HAP-1 (cell line): ENCODE data around the gene PRSS27.
"Not testable (repeated sequence)": the region's sequence is repeated elsewhere in the genome, so short reads cannot be mapped to it uniquely, and the experiment has no call there.

Source experiments
- DNase-seq, 2 experiments: peaks; one replicate each; pipeline ENCODE4 v3.0.0-alpha.2; 2016 to 2020; ENCODE audit warnings: low spot score in 2 of 2
- H3K27me3 ChIP-seq: fragments of 250-450 bp; sonication (Bioruptor Pico); 2 replicates; pipeline ENCODE4 v1.5.1; 2020; ENCODE audit warnings: low read depth, mild to moderate bottlenecking, moderate library complexity
- H3K36me3 ChIP-seq: fragments of 250-450 bp; sonication (Bioruptor Pico); replicated peaks from 2 replicates; pipeline ENCODE4 v1.5.1; 2020; ENCODE audit warnings: mild to moderate bottlenecking
- H3K4me1 ChIP-seq: fragments of 250-450 bp; sonication (Bioruptor Pico); 2 replicates; pipeline ENCODE4 v1.5.1; 2020; ENCODE audit warnings: mild to moderate bottlenecking
- H3K4me3 ChIP-seq: fragments of 250-450 bp; sonication (Bioruptor Pico); 2 replicates; pipeline ENCODE4 v1.5.1; 2020; ENCODE audit warnings: mild to moderate bottlenecking, moderate library complexity
- H3K9me3 ChIP-seq: fragments of 250-450 bp; sonication (Bioruptor Pico); 2 replicates; pipeline ENCODE4 v1.5.1; 2020; ENCODE audit warnings: mild to moderate bottlenecking, moderate library complexity
- in situ Hi-C: fragments of 300-500 bp; cut with MboI; formaldehyde crosslinking; loops from 3 replicates; pipeline ENCODE4 v1.14.3; 2020; ENCODE audit warnings: low sequenced_read_pairs, inconsistent platforms, mixed read lengths

PRSS27 gene

DNA sequence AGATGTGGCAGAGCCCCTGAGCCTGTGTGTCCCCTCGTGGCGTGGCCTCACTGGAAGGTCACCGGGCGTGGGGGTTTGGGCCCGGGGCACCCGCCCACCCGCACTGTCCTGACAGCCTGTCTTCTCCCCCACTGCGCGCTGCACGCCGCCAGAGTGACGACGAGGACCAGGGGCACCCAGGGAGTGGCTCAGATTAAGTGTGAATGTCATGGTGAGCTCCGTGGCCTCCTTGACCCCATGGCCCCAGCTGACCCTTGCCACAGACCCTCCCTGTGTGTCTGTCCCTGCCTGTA lies 15.1 kb downstream of the PRSS27 start:
- H3K27me3 ChIP-seq = no peaks in the 10 kb centered on the region
- in situ Hi-C loops = no loop called here
- no peaks in the 10 kb centered on the region for H3K4me1 ChIP-seq
- H3K4me3 ChIP-seq = no peak overlapping the region
- H3K36me3 ChIP-seq = peaks cover 31% of the 10 kb centered on the region
- no peaks in the 10 kb centered on the region for H3K9me3 ChIP-seq
- no peak for DNase-seq

DNA sequence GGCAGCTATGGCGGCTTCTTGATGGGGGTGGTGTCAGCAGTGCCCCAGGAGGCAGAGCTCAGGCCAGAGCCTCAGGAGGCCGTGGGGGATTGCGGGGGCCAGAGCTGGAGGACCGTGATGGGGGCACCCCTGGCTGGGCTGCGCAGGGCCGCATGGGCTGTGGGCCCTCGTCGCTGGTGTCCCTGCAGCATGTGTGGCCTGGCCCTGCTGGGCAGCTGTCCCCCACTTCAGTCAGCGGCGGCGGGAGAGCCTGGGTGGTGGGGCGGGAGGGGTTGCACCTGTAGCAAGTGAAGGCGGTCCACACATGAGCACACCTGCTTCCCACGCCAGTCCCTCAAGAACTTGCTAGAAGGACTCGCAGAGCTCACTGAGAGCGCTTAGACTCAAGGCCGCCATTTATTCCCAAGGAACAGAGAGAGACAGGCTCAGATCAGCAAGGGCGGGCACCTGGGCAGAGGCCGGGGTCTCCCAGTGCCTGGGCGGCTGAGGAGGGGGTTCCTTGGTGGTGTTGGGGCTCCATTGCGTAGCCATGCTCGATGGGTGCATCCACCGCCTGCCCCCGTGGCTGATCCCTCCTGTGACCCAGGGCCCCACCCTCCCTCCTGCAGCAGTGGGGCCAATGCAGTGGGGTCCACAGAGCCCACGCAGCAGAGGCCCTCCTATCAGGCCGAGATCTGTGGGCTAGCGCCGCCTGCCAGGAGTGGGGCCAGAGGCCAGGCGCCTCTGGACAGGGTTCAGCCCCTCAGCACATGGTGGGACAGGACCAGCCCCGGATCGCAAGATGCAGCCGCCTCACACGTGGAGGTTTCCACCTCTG lies 15.7 kb downstream of the PRSS27 start:
- DNase-seq = no peak
- Histone ChIP-seq H3K9me3 (no peaks in the 10 kb centered on the region), H3K36me3 (peaks cover 37% of the 10 kb centered on the region), H3K27me3 (no peaks in the 10 kb centered on the region), H3K4me1 (no peaks in the 10 kb centered on the region), H3K4me3 (no peak overlapping the region)
- in situ Hi-C loops = no loop called here

DNA sequence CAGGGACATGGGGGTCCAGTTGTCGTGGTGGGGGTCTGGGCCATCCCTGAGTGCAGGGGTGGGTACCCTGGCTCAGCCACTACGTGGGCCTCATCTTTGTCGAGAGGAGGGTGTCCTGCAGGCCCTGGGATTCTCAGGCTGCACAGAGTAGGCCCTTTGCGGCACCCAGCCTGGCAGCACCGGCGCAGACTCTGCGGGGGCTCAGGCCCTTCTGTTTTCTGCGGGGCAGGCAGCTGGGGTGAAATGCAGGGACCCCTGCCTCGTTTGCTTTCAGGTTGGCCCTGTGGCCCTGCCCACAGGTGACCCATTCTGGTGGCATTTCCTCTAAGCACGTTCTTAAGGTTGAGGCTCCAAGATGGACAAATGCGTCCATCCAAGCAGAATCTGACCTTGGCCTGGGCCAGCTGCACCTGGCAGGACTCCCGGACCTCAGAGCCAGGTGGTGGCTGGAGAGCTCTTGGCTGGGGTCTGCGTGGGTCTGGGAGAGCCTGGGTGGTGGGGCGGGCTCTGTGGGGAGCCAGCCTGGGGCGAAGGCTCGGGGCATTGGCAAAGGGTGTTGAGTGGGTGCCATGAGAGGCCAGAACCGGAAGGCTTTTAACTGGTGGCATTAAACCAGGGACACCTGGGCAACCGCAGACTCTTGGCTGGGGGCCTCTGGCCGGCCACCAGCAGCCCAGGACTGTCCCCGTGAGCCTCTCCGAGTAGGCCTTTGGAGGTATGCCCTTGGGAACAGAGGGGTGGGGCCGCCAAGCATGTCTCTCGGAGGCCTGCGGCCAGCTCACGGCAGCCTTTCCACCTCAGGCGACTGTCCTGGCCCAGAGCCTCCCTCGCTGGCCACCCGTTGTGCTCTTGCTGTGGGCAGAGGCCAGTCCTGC lies 16.9 kb downstream of the PRSS27 start:
- Histone ChIP-seq H3K27me3 (no peaks in the 10 kb centered on the region), H3K36me3 (peaks cover 33% of the 10 kb centered on the region), H3K4me1 (no peaks in the 10 kb centered on the region), H3K9me3 (no peaks in the 10 kb centered on the region), H3K4me3 (no peak overlapping the region)
- no peak for DNase-seq
- in situ Hi-C loops = no loop called here

DNA sequence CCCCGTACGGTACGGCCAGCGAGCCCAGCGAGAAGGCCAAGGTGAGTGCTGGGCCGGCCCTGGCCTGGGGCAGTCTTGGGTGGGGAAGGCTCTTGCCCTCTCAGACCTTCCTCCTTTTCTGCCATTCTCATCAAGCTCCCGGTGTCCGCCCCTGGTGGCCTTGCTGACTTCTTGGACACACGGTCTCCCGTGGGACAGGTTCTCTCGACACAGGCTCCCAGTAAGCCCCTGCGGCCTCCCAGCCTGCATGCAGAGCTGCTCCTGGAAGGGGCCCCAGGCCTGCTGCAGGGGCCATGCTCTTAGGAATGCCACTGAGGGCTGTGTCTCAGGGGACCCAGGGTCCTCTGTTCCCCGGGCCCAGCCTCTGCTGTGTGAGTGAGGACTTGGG lies 17.6 kb downstream of the PRSS27 start:
- Histone ChIP-seq H3K36me3 (peaks cover 33% of the 10 kb centered on the region), H3K27me3 (no peaks in the 10 kb centered on the region), H3K4me1 (no peaks in the 10 kb centered on the region), H3K4me3 (no peak overlapping the region), H3K9me3 (no peaks in the 10 kb centered on the region)
- DNase-seq = no peak
- in situ Hi-C loops = no loop called here

DNA sequence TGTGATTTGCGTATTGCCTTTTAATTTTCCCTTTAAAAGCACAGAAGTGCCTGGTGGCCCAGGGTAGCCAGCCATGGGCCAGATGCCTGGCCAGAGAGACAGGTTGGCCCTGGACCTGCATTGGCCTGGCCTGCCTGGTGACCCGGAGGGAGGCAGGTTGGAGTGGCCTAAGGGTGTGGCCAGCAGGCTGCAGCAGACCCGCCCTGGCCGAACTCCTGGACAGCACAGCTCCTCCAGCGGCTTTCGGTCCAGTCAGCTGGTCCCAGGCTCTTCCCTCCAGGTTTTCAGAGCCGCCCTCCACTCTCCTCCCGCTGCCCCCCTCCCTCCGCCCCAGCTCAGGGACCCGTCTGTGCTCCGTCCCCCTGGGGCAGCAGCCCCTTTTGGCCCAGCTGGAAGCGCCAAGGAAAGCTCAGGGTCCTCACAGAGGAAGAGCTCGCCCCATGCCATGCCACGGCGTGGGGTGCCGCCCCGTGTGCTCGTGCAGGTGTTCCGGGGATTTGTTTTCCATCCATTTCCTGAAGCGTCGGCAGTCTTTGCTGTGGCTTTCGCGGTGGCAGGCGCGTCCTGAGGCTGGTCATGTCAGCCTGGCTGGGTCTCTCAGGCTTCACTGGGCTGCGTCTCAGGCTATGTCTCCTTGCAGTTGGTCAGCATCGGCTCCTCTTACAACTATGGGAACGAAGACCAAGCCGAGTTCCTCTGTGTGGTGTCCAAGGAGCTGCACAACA lies 18.1 kb downstream of the PRSS27 start:
- Histone ChIP-seq H3K36me3 (peaks cover 34% of the 10 kb centered on the region), H3K4me3 (no peak overlapping the region), H3K27me3 (no peaks in the 10 kb centered on the region), H3K9me3 (no peaks in the 10 kb centered on the region), H3K4me1 (no peaks in the 10 kb centered on the region)
- DNase-seq = no peak
- in situ Hi-C loops = no loop called here

DNA sequence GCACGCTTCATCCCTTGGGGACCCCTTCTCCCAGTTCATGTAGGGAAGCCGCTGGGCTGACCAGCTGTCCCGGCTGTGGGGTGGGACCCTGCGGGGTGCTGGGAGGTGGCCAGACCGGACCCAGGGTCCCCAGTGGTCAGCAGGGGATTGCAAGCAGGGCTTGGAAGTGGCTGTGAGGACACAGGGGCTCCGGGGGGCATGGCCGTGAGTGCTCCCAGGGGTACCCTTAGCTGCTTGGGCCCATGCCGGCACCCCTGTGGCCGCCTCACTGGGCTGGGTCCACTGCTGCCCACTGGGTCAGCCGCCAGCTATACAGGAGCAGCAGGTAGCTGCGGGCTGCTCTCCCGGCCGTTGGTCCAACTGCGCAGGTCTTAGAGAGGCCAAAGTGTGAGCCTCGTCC lies 18.8 kb downstream of the PRSS27 start:
- Histone ChIP-seq H3K9me3 (no peaks in the 10 kb centered on the region), H3K27me3 (no peaks in the 10 kb centered on the region), H3K4me1 (no peaks in the 10 kb centered on the region), H3K4me3 (no peak overlapping the region), H3K36me3 (peaks cover 36% of the 10 kb centered on the region)
- DNase-seq = no peak
- in situ Hi-C loops = no loop called here

DNA sequence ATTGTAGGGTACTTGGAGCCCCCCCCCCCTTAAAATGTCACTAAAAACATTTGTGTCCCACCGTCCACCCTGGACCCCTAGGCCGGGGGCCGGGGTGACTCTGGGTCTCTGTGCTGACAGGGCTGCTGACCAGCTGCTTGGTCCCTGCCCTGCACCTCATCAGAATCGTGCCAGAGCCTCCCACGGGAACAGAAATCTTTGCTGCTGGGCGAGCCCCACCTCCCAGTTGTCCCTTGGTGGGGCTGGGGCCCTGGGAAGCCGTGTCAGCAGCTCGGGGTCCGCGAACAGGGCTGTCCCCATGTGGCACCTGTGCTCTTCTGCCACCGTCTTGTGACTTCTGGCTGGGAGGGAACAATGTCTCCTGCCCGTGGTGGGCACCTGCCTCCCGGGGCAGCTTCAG lies 19.2 kb downstream of the PRSS27 start:
- H3K27me3 ChIP-seq = no peaks in the 10 kb centered on the region
- H3K4me1 ChIP-seq = no peaks in the 10 kb centered on the region
- no peak overlapping the region for H3K4me3 ChIP-seq
- H3K36me3 ChIP-seq = peaks cover 36% of the 10 kb centered on the region
- in situ Hi-C loops = no loop called here
- no peaks in the 10 kb centered on the region for H3K9me3 ChIP-seq
- DNase-seq = no peak

DNA sequence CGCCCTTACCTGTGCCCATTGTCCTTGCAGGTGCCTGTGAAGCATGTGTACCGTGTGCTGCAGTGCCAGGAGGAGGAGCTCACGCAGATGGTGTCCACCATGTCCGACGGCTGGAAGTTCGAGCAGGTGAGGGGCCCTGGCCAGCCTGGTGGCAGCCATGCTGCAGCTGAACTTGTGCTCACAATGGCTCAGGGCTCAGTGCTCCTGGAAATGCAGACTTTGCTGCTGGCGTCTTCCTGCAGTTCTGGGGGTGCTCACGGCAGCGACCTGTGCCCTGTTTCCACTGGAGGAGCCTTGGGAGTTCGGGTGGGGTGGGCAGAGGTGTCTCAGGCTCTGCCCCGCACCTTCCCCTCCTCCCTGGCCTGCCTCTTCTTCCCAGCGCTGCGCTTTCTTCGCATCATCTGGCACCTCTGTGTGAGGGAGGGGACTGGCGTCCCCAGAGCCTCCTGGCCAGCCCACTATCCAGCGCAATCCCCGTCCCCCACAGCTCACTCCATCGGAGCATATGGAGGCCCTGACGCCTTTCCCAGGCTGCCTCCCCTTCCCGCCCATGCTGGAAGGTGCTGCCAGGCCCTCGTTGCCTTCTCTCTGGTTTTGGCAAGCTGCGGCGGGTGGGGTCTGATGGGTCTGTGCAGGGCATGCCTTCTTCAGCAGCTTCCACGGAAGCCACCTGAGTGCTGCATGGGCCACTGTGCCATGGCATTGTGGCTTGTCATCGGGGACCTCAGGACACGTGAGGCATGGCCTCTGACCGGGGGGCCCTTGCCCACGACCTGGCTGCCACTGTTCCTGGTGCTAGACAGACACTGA lies 20.0 kb downstream of the PRSS27 start:
- Histone ChIP-seq H3K9me3 (no peaks in the 10 kb centered on the region), H3K4me1 (no peaks in the 10 kb centered on the region), H3K36me3 (peaks cover 36% of the 10 kb centered on the region), H3K4me3 (no peak overlapping the region), H3K27me3 (no peaks in the 10 kb centered on the region)
- no peak for DNase-seq
- in situ Hi-C loops = no loop called here

DNA sequence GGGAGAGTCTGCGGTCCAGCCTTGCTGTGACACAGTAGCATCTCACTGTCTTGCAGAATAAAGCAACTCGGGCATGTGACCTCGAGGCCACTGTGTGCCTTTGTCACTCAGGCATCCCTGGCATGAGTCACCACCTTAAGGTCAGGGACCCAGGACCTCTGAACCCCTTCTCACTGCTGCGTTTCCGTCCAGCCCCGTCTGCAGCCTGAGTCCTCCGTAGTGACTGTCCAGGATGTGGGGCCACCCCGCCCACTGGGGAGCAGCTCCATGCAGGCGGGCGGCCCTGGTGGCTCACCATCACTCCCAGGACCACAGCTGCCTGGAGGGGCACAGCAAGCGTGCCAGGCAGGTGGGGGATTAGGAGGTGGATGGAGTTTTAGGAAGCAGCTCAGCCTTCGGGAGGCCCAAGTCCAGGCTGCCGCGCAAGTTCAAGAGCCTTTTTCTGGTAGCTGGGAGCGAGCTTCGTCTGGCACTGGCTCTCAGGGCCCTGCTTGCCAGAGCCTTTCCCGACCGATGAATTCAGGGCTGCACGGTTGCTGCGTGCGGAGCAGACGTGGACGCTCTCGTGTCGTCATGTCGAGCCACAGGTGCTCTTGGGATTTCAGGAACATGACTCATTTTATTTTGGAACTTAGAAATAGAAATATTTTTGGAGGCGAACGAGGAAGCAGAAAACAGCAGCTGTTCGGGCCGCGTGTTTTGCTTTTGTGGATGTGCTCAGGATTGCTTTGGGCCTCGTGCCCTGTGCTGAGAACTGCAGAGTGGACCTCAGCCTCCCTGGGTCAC lies 20.9 kb downstream of the PRSS27 start:
- Histone ChIP-seq H3K4me1 (no peaks in the 10 kb centered on the region), H3K27me3 (no peaks in the 10 kb centered on the region), H3K36me3 (peaks cover 36% of the 10 kb centered on the region), H3K9me3 (no peaks in the 10 kb centered on the region), H3K4me3 (no peak overlapping the region)
- in situ Hi-C loops = no loop called here
- no peak for DNase-seq

DNA sequence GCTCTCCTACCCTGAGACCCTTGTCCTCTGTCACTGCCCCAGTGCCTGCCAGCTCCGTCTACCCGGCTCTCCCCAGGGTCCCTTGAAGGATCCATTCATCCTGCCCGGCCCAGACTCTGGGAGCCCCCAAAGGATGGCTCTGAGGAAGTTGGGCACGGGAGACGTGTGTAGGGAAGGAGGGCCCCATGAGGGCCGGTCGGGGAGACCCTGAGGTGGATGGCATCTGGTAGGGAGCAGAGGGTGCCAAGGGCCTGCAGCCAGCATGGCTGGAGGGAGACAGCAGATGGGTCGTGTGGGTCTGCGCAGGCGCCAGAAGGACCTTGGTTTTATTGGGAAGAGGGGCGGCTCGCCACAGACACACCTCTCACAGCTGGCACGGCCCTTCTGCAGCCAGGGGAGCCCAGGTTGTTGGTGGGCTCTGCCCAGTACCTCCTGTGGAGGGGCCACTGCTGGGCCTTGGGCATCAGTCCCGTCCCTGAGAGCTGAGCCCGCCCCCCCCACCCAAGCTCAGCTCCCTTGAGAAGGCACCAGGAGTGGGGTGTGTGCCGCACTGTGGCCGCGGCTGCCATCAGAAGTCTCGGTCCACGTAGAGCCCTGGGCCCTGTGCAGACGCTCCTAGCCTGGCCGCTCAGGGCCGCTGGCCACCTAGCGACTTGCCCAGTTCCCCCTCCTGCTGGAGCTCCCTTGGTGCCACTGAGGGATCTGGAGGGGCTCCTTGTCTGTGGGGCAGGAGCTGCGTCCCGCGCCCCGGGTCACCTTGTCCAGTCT lies 21.7 kb downstream of the PRSS27 start:
- H3K4me1 ChIP-seq = no peaks in the 10 kb centered on the region
- in situ Hi-C loops = no loop called here
- H3K36me3 ChIP-seq = peaks cover 36% of the 10 kb centered on the region

DNA sequence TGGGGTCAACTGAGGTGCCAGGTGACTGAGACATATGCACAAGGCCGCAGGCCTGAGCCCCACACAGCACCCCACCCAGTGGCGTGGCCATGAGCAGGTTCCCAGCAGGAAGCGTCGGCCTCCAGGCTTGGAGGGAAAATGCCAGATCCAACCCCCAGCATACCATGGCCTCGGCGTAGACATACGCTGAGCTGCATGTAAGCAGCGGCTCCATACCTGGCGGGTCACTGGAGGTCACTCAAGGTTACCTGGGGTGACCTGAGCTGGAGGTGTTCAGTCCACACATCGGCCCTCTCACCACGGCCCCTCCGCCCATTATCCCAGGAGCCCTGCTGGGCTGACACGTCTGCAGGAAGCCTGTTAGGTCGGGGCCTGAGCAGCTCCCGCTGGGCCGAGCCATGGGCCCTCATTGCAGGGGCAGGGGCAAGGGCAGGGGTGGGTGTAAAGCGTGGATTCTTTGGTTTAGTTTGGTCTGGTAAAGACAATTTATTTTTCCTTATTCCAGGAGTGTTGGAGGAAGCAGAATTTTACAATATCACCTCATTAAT lies 22.5 kb downstream of the PRSS27 start:
- in situ Hi-C loops = no loop called here
- H3K36me3 ChIP-seq = peaks cover 30% of the 10 kb centered on the region
- no peak overlapping the region for H3K4me3 ChIP-seq
- no peaks in the 10 kb centered on the region for H3K4me1 ChIP-seq
- no peaks in the 10 kb centered on the region for H3K27me3 ChIP-seq
- H3K9me3 ChIP-seq = no peaks in the 10 kb centered on the region
- DNase-seq = no peak

More for the DNA sequence above, 21.7 kb downstream of the PRSS27 start:
- H3K27me3 ChIP-seq = no peaks in the 10 kb centered on the region
- no peak overlapping the region for H3K4me3 ChIP-seq
- DNase-seq = no peak
- H3K9me3 ChIP-seq = no peaks in the 10 kb centered on the region

DNA sequence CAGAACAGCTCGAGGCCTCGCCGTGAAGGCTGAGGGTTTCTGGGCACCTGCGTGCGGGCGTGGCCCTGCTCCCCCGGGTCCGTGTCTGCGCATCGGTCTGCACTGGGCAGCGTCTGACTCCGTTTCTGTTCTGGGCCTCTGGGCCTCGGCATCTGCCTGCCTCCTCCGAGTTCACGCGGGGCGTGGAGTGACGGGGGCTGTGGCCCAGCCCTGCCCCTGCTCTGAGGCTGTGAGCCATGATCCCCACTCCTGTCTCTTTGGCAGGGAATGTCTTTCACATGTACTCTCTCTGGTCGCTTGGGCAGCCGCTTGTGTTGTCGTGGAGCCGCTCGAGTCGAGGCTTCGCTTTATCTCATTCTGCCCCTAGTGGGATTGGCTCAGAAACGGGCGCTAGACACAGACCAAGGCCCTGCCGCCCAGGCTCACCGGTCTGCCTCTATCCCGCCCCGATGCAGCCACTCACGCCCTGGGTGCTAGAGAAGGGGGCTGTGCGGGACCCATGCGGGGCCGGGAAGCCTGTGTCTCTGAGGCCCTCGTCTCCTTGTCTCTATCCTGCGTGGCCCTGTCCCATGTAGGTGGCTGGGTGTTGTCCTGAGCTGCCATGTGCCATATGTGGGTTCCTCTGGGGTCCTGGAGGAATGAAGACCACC lies 23.3 kb downstream of the PRSS27 start:
- H3K27me3 ChIP-seq, in situ Hi-C loops, H3K4me1 ChIP-seq, H3K4me3 ChIP-seq, DNase-seq, H3K9me3 ChIP-seq: not testable (repeated sequence)
- H3K36me3 ChIP-seq = peaks cover 25% of the 10 kb centered on the region
